Measurements from ENCODE around the gene ADGRB2. TPM values are rescaled to one million over a fixed set of nuclear protein-coding genes. Genes with fewer than 3 reads are reported as not detected.

ADGRB2 gene
- total RNA-seq, 6 experiments from 2014 or later: 0.06 TPM; not detected in 4

- H3K27ac ChIP-seq: no peak overlapping the region
- TF ChIP-seq POLR2A (IDR thresholded peaks at IDR 0.05) (no peak), CTCF (IDR thresholded peaks at IDR 0.05) (peak; percentile 30 to 46 (median 34))
- peak; percentile 53 to 65 (median 56) for ATAC-seq
- H3K4me1 ChIP-seq: peaks cover 0 to 12% (median 0%) of the 10 kb centered on the region in 4 donors
- intact Hi-C loops (cut with DNase I): no loop called here
- no peak overlapping the region for H3K4me3 ChIP-seq
- peaks cover 4 to 16% of the 10 kb centered on the region in 2 donors for H3K27me3 ChIP-seq
- H3K9me3 ChIP-seq: no peaks in the 10 kb centered on the region
- WGBS (ENCODE audit: insufficient coverage, low coverage, low lambda C conversion rate, missing lambda C conversion rate): 1% methylated on average over 31 of the region's 60 CpGs
- no peaks in the 10 kb centered on the region for H3K36me3 ChIP-seq
- DNase-seq: peak in 1 of 3 donors; percentile 50
These were observed 1.1 kb downstream of the ADGRB2 start for GRCh38 chr1:31762726-31763670.

GRCh38 chr1:31762323-31762722, 1.8 kb downstream of the ADGRB2 start:
- no peak overlapping the region for H3K27ac ChIP-seq

GRCh38 chr1:31761883-31762282, 2.3 kb downstream of the ADGRB2 start:
- no peaks in the 10 kb centered on the region for H3K36me3 ChIP-seq
- no peak overlapping the region for H3K27ac ChIP-seq
- H3K9me3 ChIP-seq: no peaks in the 10 kb centered on the region
- 62% methylated on average over 5 of the region's 6 CpGs for WGBS (ENCODE audit: insufficient coverage, low coverage, low lambda C conversion rate, missing lambda C conversion rate)
- peaks cover 0 to 12% (median 0%) of the 10 kb centered on the region in 4 donors for H3K4me1 ChIP-seq
- intact Hi-C loops (cut with DNase I): no loop called here
- no peak for TF ChIP-seq CTCF (IDR thresholded peaks at IDR 0.05)
- no peak for TF ChIP-seq POLR2A (IDR thresholded peaks at IDR 0.05)
- DNase-seq (no peak), ATAC-seq (no peak)
- peaks cover 4 to 16% of the 10 kb centered on the region in 2 donors for H3K27me3 ChIP-seq
- no peak overlapping the region for H3K4me3 ChIP-seq

More at GRCh38 chr1:31762323-31762722, 1.8 kb downstream of the ADGRB2 start:
- H3K4me3 ChIP-seq: no peak overlapping the region
- intact Hi-C loops (cut with DNase I): no loop called here
- DNase-seq: no peak
- H3K27me3 ChIP-seq: peaks cover 4 to 16% of the 10 kb centered on the region in 2 donors
- H3K36me3 ChIP-seq: no peaks in the 10 kb centered on the region
- WGBS (ENCODE audit: insufficient coverage, low coverage, low lambda C conversion rate, missing lambda C conversion rate): 11% methylated on average over 4 of the region's 7 CpGs
- no peak for ATAC-seq
- no peaks in the 10 kb centered on the region for H3K9me3 ChIP-seq
- peaks cover 0 to 12% (median 0%) of the 10 kb centered on the region in 4 donors for H3K4me1 ChIP-seq
- TF ChIP-seq CTCF (IDR thresholded peaks at IDR 0.05): no peak
- no peak for TF ChIP-seq POLR2A (IDR thresholded peaks at IDR 0.05)

- intact Hi-C loops (cut with DNase I): no loop called here
- peaks cover 4 to 16% of the 10 kb centered on the region in 2 donors for H3K27me3 ChIP-seq
- DNase-seq: no peak
- H3K9me3 ChIP-seq: no peaks in the 10 kb centered on the region
- peaks cover 0 to 12% (median 0%) of the 10 kb centered on the region in 4 donors for H3K4me1 ChIP-seq
- TF ChIP-seq CTCF (IDR thresholded peaks at IDR 0.05) (no peak), POLR2A (IDR thresholded peaks at IDR 0.05) (no peak)
- no peaks in the 10 kb centered on the region for H3K36me3 ChIP-seq
- H3K4me3 ChIP-seq: peak overlapping the region in 2 of 3 donors; percentile 21
- WGBS (ENCODE audit: insufficient coverage, low coverage, low lambda C conversion rate, missing lambda C conversion rate): 4% methylated on average over 8 of the region's 63 CpGs
- ATAC-seq: peak in 2 of 4 donors; percentile 11 to 42
- H3K27ac ChIP-seq: no peak overlapping the region
These were observed 3.4 kb downstream of the ADGRB2 start for GRCh38 chr1:31760471-31761470.
